GM12878 (cell line): ENCODE results near the gene ABI2.

Experiments used
- CHD2 ChIP-seq: IDR thresholded peaks from 2 replicates; pipeline ENCODE4 v1.6.1; 2011; ENCODE audit warnings: low read depth, low read length, improper control_type of control experiment, borderline replicate concordance
- E2F8 ChIP-seq: fragments of 450-650 bp; IDR thresholded peaks from 2 replicates; pipeline ENCODE4 v1.6.1; 2018; ENCODE audit warnings: mild to moderate bottlenecking, low read depth, moderate library complexity; ENCODE audit not compliant: partially characterized antibody
- EP300 ChIP-seq, 2 experiments: fragments of 150-350 bp in 1 of 2; IDR thresholded peaks; 2 replicates each; pipeline ENCODE4 v1.6.1; 2011 to 2012; ENCODE audit warnings: low read depth in 2 of 2, low read length in 2 of 2, borderline replicate concordance in 1 of 2, improper control_type of control experiment in 1 of 2, inconsistent platforms in 1 of 2; ENCODE audit not compliant: control insufficient read depth in 1 of 2
- EZH2 ChIP-seq: IDR thresholded peaks from 2 replicates; pipeline ENCODE4 v1.6.1; 2012; ENCODE audit warnings: low read depth, mild to moderate bottlenecking, control low read depth, inconsistent platforms, low read length, borderline replicate concordance; ENCODE audit not compliant: control insufficient read depth
- IKZF2 ChIP-seq, 2 experiments: fragments of 450-650 bp; IDR thresholded peaks; 2 replicates each; pipeline ENCODE4 v1.6.1; 2017; ENCODE audit warnings: mild to moderate bottlenecking in 2 of 2, moderate library complexity in 2 of 2
- KDM1A ChIP-seq: fragments of 200-600 bp; sonication (generic); IDR thresholded peaks from 2 replicates; pipeline ENCODE4 v1.6.1; 2016; ENCODE audit warnings: borderline replicate concordance
- POLR2A ChIP-seq: IDR thresholded peaks from 2 replicates; pipeline ENCODE4 v1.6.1; 2011; ENCODE audit warnings: low read depth, mild to moderate bottlenecking, low read length
- POLR2AphosphoS5 ChIP-seq: IDR thresholded peaks from 2 replicates; pipeline ENCODE4 v1.6.1; 2011; ENCODE audit warnings: mild to moderate bottlenecking, low read length, inconsistent platforms
- RCOR1 ChIP-seq: conservative IDR thresholded peaks from 2 replicates; pipeline ENCODE4 v1.6.1; 2012; ENCODE audit warnings: low read depth, low read length, improper control_type of control experiment
- SP1 ChIP-seq: IDR thresholded peaks from one replicate; pipeline ENCODE4 v1.6.1; 2011; ENCODE audit warnings: low read depth, low read length
- USF2 ChIP-seq: IDR thresholded peaks from 2 replicates; pipeline ENCODE4 v1.6.1; 2011; ENCODE audit warnings: low read depth, low read length, improper control_type of control experiment, borderline replicate concordance
- ZNF274 ChIP-seq: IDR thresholded peaks from one replicate; pipeline ENCODE4 v1.8.0; 2011; ENCODE audit not compliant: insufficient read length, insufficient read depth
- TF ChIP-seq, protein P1 (sequence below), 3 experiments: IDR thresholded peaks in 2 of 3; conservative IDR thresholded peaks in 1 of 3; 2 replicates each; pipeline ENCODE4 v1.5.1; 2011; ENCODE audit warnings: low read depth in 3 of 3, low read length in 3 of 3, mild to moderate bottlenecking in 3 of 3, control low read depth in 2 of 3, moderate library complexity in 2 of 3, inconsistent platforms in 1 of 3, mixed read lengths in 1 of 3; ENCODE audit not compliant: control insufficient read depth in 2 of 3, insufficient read depth in 1 of 3; ENCODE audit errors: extremely low read depth in 1 of 3
- TF ChIP-seq, protein P2 (sequence below): fragments of 450-650 bp; IDR thresholded peaks from 2 replicates; pipeline ENCODE4 v1.6.1; 2017; ENCODE audit warnings: antibody characterized with exemption, mild to moderate bottlenecking, moderate library complexity

GRCh38 chr2:203395858-203396257 is 67.7 kb downstream of the ABI2 start:
- TF ChIP-seq, protein P1, sequence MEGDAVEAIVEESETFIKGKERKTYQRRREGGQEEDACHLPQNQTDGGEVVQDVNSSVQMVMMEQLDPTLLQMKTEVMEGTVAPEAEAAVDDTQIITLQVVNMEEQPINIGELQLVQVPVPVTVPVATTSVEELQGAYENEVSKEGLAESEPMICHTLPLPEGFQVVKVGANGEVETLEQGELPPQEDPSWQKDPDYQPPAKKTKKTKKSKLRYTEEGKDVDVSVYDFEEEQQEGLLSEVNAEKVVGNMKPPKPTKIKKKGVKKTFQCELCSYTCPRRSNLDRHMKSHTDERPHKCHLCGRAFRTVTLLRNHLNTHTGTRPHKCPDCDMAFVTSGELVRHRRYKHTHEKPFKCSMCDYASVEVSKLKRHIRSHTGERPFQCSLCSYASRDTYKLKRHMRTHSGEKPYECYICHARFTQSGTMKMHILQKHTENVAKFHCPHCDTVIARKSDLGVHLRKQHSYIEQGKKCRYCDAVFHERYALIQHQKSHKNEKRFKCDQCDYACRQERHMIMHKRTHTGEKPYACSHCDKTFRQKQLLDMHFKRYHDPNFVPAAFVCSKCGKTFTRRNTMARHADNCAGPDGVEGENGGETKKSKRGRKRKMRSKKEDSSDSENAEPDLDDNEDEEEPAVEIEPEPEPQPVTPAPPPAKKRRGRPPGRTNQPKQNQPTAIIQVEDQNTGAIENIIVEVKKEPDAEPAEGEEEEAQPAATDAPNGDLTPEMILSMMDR (IDR thresholded peaks at IDR 0.05 in 2 of 3, conservative IDR thresholded peaks at IDR 0.05 in 1 of 3; ENCODE audit: control insufficient read depth in 2 of 3, extremely low read depth in 1 of 3, insufficient read depth in 1 of 3, low read depth in 3 of 3, low read length in 3 of 3), result no peak
- TF ChIP-seq RCOR1 (no peak), POLR2A (no peak), EZH2 (no peak), CHD2 (no peak), E2F8 (no peak), POLR2AphosphoS5 (no peak), SP1 (no peak), ZNF274 (no peak), IKZF2 (IDR thresholded peaks at IDR 0.05) (no peak), KDM1A (no peak), USF2 (no peak), EP300 (IDR thresholded peaks at IDR 0.05; ENCODE audit: borderline replicate concordance in 1 of 2, control insufficient read depth in 1 of 2, low read depth in 2 of 2, low read length in 2 of 2) (no peak)
- TF ChIP-seq, protein P2, sequence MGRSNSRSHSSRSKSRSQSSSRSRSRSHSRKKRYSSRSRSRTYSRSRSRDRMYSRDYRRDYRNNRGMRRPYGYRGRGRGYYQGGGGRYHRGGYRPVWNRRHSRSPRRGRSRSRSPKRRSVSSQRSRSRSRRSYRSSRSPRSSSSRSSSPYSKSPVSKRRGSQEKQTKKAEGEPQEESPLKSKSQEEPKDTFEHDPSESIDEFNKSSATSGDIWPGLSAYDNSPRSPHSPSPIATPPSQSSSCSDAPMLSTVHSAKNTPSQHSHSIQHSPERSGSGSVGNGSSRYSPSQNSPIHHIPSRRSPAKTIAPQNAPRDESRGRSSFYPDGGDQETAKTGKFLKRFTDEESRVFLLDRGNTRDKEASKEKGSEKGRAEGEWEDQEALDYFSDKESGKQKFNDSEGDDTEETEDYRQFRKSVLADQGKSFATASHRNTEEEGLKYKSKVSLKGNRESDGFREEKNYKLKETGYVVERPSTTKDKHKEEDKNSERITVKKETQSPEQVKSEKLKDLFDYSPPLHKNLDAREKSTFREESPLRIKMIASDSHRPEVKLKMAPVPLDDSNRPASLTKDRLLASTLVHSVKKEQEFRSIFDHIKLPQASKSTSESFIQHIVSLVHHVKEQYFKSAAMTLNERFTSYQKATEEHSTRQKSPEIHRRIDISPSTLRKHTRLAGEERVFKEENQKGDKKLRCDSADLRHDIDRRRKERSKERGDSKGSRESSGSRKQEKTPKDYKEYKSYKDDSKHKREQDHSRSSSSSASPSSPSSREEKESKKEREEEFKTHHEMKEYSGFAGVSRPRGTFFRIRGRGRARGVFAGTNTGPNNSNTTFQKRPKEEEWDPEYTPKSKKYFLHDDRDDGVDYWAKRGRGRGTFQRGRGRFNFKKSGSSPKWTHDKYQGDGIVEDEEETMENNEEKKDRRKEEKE, result no peak
